ENCODE data around the gene TSPAN9.

DNA sequence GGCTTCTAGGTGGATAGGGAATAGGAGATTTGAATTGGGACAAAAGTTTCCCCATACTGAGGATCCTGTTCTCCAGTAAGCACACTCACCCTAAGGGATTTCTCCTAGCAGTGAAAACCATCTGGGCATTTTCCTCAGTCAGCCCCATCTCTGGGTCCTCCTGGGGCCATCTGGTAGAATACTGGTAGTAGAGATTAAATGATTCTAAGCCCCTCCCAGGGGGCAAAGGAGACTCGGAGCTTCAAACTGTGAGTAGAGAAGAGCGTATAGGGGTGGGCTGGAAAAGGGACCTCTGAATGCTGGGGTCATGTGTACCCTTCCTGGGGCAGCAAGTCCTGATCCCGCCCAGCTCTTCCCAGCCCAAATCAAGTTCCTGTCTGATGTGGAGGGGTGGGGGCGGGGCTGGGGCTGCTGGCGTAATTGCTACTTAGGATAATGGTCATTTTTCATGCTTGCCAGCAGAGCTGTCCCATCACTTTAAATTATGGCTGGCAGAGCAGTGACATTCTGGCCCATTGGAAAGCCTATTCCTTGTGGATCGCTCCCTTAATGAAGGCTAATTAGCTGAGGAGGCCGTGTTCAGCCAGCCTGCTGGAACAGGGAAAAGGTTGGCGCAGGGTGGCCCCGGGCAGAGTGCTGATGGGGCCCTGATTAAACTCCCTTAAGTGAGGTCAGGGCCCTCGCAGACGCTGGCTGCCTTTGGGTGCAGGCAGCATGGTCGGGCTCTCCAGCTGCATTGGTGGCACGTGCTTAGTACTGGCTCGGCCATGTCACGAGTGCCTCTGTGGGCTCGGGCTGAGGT is 127.8 kb downstream of the TSPAN9 start:
- TF ChIP-seq, protein P1, sequence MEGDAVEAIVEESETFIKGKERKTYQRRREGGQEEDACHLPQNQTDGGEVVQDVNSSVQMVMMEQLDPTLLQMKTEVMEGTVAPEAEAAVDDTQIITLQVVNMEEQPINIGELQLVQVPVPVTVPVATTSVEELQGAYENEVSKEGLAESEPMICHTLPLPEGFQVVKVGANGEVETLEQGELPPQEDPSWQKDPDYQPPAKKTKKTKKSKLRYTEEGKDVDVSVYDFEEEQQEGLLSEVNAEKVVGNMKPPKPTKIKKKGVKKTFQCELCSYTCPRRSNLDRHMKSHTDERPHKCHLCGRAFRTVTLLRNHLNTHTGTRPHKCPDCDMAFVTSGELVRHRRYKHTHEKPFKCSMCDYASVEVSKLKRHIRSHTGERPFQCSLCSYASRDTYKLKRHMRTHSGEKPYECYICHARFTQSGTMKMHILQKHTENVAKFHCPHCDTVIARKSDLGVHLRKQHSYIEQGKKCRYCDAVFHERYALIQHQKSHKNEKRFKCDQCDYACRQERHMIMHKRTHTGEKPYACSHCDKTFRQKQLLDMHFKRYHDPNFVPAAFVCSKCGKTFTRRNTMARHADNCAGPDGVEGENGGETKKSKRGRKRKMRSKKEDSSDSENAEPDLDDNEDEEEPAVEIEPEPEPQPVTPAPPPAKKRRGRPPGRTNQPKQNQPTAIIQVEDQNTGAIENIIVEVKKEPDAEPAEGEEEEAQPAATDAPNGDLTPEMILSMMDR (conservative IDR thresholded peaks at IDR 0.05) = no peak
- TF ChIP-seq EZH2 (IDR thresholded peaks at IDR 0.05; ENCODE audit: low read depth) = no peak
